Activated naive CD4-positive, alpha-beta T cell treated with anti-CD3 and anti-CD28 coated beads, Interleukin-2, amount 10 ng/mL, durations not matched to agents 7 days and 5 days (primary cell): Measurements from ENCODE around the gene CYB5R4.

Experiments
- CTCF ChIA-PET: fragments of 350-600 bp; sonication (Branson Sonifier 250); formaldehyde crosslinking; loops from one replicate; lab custom pipeline; 2021; ENCODE audit warnings: antibody characterized with exemption; lab: Charles Lee
- DNase-seq: peaks from one replicate; pipeline ENCODE4 v3.0.0-alpha.2; 2020
- H3K27ac Mint-ChIP-seq: one replicate; pipeline ENCODE4 v1.8.0; 2021; ENCODE audit warnings: mild to moderate bottlenecking, moderate library complexity, mixed read lengths
- H3K27me3 Mint-ChIP-seq: one replicate; pipeline ENCODE4 v1.8.0; 2021; ENCODE audit warnings: mild to moderate bottlenecking, mixed read lengths
- H3K36me3 Mint-ChIP-seq: one replicate; pipeline ENCODE4 v1.8.0; 2021; ENCODE audit warnings: mixed read lengths
- H3K4me1 Mint-ChIP-seq: one replicate; pipeline ENCODE4 v1.8.0; 2021; ENCODE audit warnings: mixed read lengths
- H3K4me3 Mint-ChIP-seq: one replicate; pipeline ENCODE4 v1.8.0; 2021; ENCODE audit warnings: mild to moderate bottlenecking, moderate library complexity, mixed read lengths
- H3K9me3 Mint-ChIP-seq: one replicate; pipeline ENCODE4 v1.8.0; 2021; ENCODE audit warnings: mixed read lengths

The CYB5R4 gene

DNA sequence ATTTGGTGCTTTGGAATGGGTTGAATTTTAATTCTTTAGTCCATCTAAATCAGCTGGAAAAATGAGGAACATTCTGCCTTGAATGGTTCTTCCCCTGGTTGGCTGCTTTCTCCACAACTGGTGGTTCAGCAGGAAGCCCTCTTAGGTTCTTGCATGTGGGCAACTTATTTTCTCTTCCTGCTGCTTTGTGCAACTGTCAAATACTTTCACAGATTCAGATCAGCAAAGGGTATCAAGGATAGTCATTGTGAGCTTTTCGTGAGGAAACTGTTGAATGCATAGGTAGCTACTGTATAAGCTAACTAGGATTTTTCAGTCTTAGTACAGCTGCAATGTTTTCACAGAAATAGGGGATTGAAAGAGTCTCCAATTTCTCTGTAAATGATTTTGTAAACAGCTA, 101.2 kb downstream of the CYB5R4 start:
- H3K4me1 Mint-ChIP-seq: peaks cover 2% of the 10 kb centered on the region
- no peak overlapping the region for H3K27ac Mint-ChIP-seq
- H3K36me3 Mint-ChIP-seq: peaks cover 44% of the 10 kb centered on the region
- H3K27me3 Mint-ChIP-seq: no peaks in the 10 kb centered on the region
- no peak for DNase-seq
- no peak overlapping the region for H3K4me3 Mint-ChIP-seq
- CTCF ChIA-PET: interaction anchor here (1.0 kb wide), 1 partner anchor 10 kb away, joined by 4 read pairs; no protein-coding TSS in a partner anchor
- peaks cover 8% of the 10 kb centered on the region for H3K9me3 Mint-ChIP-seq

DNA sequence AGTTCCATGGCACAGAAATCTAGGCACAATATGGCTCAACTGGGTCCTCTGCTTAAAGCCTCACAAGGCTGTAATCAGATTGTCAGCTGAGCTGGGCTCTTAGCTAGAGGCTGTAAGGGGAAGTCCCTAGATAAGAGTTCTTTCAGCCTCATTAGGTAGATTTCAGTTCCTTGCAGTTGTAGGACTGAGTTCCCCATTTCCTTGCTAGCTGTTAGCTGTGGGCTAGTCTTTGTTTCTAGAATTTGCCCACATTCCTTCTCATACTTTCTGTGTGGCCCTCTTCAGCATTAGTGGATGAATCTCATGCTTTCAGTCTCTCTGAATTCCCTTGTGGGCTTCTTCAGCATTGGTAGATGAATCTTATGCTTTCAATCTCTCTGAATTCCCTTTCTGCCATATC, 103.1 kb downstream of the CYB5R4 start:
- Mint-ChIP-seq H3K27me3 (no peaks in the 10 kb centered on the region), H3K4me1 (no peaks in the 10 kb centered on the region), H3K36me3 (peaks cover 35% of the 10 kb centered on the region), H3K9me3 (peaks cover 16% of the 10 kb centered on the region), H3K4me3 (no peak overlapping the region), H3K27ac (no peak overlapping the region)
- DNase-seq: no peak
- CTCF ChIA-PET: no interaction called here

DNA sequence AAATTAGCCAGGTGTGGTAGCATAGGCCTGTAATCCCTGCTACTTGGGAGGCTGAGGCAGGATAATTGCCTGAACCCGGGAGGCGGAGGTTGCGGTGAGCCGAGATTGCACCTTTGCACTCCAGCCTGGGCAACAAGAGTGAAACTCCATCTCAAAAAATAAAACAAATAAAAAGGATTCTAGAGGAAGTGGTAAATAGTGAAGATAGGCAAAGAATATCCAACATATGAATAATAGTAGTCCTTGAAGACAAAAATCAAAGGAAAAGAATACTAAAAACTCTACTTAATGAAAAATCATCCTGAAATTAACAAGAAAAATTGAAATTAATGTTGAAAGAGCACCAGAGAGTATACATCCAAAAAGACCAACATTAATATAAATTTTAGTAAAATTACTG, 107.0 kb downstream of the CYB5R4 start:
- DNase-seq: no peak
- Mint-ChIP-seq H3K4me3 (no peak overlapping the region), H3K27me3 (no peaks in the 10 kb centered on the region), H3K36me3 (peaks cover 19% of the 10 kb centered on the region), H3K27ac (no peak overlapping the region), H3K4me1 (no peaks in the 10 kb centered on the region), H3K9me3 (peaks cover 21% of the 10 kb centered on the region)
- CTCF ChIA-PET: no interaction called here

DNA sequence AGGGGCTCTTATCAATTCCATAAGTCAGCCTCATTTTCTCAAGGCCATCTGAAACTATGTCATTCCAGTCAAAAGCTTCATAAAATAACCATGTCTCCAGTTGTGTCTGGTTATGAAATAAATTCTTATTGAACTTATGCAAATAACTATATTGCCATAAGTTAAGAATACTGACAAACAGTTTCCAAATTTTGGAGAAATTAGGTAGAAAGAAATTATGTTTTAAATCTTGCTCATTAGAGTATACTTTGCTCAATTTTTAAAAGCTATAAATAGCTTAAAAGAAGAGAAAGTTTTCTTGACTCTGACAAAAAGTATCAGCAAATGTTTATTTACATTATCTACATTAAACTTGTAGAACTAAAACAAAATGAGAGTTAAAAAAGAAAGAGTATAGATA, 111.1 kb downstream of the CYB5R4 start:
- Mint-ChIP-seq H3K36me3 (no peaks in the 10 kb centered on the region), H3K4me1 (no peaks in the 10 kb centered on the region)

DNA sequence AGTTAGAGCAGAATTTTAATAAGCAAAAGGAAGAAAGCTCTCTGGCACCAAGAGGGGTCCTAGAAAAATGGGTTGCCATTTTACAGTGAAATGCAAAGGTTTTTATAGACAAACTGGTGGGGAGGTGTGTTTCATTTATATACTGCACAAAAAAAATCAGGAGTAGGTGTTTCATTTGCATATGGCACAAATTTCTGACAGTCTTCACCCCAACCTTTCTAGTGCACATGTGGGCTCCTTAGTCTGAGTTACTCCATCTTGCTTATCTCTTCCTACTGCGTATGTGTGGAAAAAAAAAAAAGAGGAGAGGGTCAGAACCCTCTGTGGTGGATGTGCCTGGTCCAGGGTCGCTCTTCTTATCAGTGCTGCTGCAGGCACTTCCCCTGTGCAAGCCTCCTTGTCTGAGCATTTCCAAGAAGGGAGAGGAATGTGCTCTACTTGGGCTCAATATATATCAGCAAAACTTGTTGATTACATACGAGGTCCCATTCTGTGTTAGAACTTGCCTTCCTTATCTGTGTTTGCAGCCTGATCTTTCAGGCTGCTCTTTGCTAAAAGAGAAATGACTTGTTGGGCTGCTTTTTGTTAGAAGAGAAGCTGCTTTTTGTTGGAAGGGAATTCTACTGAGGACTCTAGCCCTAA, 115.0 kb downstream of the CYB5R4 start:
- no peaks in the 10 kb centered on the region for H3K27me3 Mint-ChIP-seq
- no peak for DNase-seq
- CTCF ChIA-PET: interaction anchor here (0.6 kb wide), 1 partner anchor 41 kb away, joined by 3 read pairs; no protein-coding TSS in a partner anchor
- no peak overlapping the region for H3K4me3 Mint-ChIP-seq
- H3K4me1 Mint-ChIP-seq: no peaks in the 10 kb centered on the region
- H3K36me3 Mint-ChIP-seq: no peaks in the 10 kb centered on the region
- no peak overlapping the region for H3K27ac Mint-ChIP-seq
- peaks cover 4% of the 10 kb centered on the region for H3K9me3 Mint-ChIP-seq

More for the DNA sequence above, 111.1 kb downstream of the CYB5R4 start:
- Mint-ChIP-seq H3K27me3 (no peaks in the 10 kb centered on the region), H3K4me3 (no peak overlapping the region), H3K27ac (no peak overlapping the region), H3K9me3 (peaks cover 13% of the 10 kb centered on the region)
- CTCF ChIA-PET: interaction anchor here (0.9 kb wide), 1 partner anchor 10 kb away, joined by 4 read pairs; no protein-coding TSS in a partner anchor
- no peak for DNase-seq

DNA sequence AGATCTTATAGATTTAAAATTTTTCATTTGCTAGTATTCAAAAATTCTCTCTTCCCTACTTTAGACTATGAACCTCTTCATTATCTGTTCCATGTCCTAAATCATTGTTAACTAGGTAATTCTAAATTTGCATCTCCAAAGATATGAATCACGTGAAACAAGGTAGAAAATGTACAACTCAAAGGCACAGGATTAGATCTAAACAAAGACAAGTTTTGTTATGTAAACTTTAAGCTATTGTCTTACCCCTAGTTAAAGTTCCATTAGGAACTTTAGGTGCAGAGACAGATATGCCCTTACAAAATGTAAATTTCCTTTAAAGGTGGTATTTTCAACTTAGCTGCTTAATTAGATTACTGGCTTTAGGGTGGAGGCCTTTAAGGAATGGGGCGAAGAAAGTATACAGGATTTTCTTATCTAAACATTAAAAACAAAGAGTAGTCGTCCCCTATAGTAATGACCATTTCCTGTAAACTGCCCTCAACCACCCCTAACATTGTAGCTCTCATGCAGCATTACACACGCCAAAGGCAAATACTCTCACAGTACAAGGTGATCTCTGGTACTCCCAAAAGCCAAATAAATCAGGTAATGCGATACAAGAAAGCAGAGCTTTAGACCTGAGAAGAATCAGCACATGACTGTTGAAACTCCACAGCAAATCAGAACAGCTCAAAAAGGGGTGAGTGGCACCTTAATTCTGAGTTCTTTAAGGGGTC, 116.7 kb downstream of the CYB5R4 start:
- no peaks in the 10 kb centered on the region for H3K36me3 Mint-ChIP-seq
- H3K4me1 Mint-ChIP-seq: no peaks in the 10 kb centered on the region
- H3K9me3 Mint-ChIP-seq: no peaks in the 10 kb centered on the region
- no peaks in the 10 kb centered on the region for H3K27me3 Mint-ChIP-seq
- CTCF ChIA-PET: no interaction called here
- no peak overlapping the region for H3K27ac Mint-ChIP-seq
- no peak overlapping the region for H3K4me3 Mint-ChIP-seq
- no peak for DNase-seq

DNA sequence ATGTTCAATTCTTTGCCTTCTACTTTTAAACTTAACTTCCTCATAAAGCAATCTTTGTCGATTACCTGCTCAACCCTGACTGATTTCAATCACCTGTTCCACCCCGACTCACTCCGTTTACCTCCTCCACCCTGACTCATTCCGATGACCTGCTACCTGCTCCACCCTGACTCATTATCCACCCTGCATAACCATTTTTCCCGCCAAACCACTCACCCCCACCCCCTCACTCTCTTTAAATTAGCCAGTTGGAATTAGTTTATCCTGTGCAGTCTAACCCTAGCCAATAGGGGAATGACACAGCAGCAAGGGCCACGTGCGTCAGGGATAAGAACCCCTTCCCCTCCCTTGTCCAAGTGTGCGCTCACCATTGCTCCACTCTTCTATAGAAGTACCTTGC, 117.4 kb downstream of the CYB5R4 start:
- H3K4me3 Mint-ChIP-seq: no peak overlapping the region
- H3K27me3 Mint-ChIP-seq: no peaks in the 10 kb centered on the region
- H3K36me3 Mint-ChIP-seq: no peaks in the 10 kb centered on the region
- H3K27ac Mint-ChIP-seq: no peak overlapping the region
- H3K9me3 Mint-ChIP-seq: no peaks in the 10 kb centered on the region
- no peaks in the 10 kb centered on the region for H3K4me1 Mint-ChIP-seq
- no peak for DNase-seq
- CTCF ChIA-PET: no interaction called here

DNA sequence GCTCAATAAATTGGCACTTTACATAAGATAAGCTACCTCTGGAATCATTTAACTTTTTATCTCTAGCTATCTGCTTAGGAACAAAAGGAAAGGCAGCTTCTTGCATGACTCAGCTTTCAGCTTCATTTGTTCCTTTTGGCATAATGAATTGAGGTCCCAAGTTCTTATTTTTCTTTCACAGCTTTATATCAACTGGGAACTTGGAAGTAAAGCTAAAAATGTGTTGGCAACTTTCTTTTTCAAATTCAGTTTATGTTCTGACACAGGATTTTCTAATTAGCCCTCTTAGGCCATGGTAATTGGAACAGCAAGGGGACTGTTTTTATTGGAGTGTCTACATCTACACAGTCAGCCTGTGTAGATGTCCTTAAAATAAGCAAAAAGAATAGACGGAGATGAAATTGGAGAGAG, 118.8 kb downstream of the CYB5R4 start:
- no peak for DNase-seq
- no peaks in the 10 kb centered on the region for H3K36me3 Mint-ChIP-seq
- H3K27me3 Mint-ChIP-seq: no peaks in the 10 kb centered on the region
- no peak overlapping the region for H3K4me3 Mint-ChIP-seq
- CTCF ChIA-PET: no interaction called here
- H3K27ac Mint-ChIP-seq: no peak overlapping the region
- H3K9me3 Mint-ChIP-seq: no peaks in the 10 kb centered on the region
- H3K4me1 Mint-ChIP-seq: no peaks in the 10 kb centered on the region

DNA sequence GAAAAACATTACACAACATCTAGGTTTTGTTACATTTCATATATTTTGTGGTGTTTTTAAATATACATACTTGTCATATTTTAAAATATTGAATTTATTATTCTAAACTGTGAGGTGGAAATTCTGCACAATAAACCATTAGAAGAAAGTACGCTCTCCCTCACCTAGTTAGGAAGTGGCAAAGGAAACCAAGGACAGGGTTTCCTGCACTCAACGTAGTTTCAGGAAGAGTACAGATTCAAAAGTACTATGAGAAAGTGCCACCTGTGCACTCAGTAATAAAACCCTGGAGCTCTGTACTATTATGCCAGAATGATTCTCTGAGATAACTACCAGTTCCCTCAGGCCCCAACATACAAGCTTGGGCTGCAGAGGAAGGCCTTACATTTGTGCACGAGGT, 119.5 kb downstream of the CYB5R4 start:
- CTCF ChIA-PET: no interaction called here
- H3K27ac Mint-ChIP-seq: no peak overlapping the region
- H3K27me3 Mint-ChIP-seq: no peaks in the 10 kb centered on the region
- no peak for DNase-seq
- no peaks in the 10 kb centered on the region for H3K36me3 Mint-ChIP-seq
- H3K4me3 Mint-ChIP-seq: no peak overlapping the region
- H3K4me1 Mint-ChIP-seq: no peaks in the 10 kb centered on the region
- H3K9me3 Mint-ChIP-seq: no peaks in the 10 kb centered on the region

DNA sequence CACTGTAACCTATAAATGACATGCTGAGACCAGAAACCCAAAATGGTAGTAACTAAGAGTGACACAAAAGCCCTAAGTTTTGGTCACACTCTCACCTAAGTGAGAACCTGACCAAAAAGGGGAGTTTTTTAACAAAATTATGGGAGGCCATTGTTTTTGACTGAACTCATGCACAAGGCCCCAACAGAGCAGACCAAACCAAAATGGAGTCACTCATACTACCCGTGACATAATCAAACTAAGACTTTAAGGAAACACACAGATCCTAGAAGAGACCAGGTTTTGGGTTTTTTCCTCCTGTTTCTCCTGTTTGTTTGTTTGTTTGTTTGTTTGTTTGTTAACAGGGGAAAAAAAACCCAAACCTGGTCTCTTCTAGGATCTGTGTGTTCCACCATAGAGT, 124.9 kb downstream of the CYB5R4 start:
- Mint-ChIP-seq H3K36me3 (no peaks in the 10 kb centered on the region), H3K9me3 (no peaks in the 10 kb centered on the region), H3K27ac (no peak overlapping the region), H3K27me3 (no peaks in the 10 kb centered on the region), H3K4me1 (no peaks in the 10 kb centered on the region), H3K4me3 (no peak overlapping the region)
- CTCF ChIA-PET: no interaction called here
- DNase-seq: no peak

DNA sequence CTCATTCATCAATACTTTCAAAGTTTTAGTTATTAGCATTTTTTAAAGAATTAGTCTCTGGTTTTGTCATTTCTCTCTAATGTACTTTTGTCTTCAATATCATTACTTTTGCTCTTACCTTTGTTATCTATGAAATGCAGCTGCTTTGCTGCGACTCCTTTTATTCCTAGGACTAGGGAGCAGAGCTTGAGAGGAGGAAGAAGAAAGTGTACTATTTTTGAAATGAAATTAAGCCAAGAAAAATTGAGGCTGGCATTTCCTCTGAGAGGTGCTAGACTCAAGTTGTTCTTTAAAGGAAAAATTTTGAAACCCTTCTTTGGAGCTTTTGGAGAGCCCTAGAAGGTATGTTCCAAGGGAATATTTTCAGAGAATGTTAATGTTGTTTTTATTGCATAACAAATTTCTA, 125.8 kb downstream of the CYB5R4 start:
- Mint-ChIP-seq H3K27ac (no peak overlapping the region), H3K27me3 (no peaks in the 10 kb centered on the region), H3K36me3 (no peaks in the 10 kb centered on the region), H3K4me1 (no peaks in the 10 kb centered on the region), H3K9me3 (no peaks in the 10 kb centered on the region), H3K4me3 (no peak overlapping the region)
- CTCF ChIA-PET: no interaction called here
- no peak for DNase-seq

DNA sequence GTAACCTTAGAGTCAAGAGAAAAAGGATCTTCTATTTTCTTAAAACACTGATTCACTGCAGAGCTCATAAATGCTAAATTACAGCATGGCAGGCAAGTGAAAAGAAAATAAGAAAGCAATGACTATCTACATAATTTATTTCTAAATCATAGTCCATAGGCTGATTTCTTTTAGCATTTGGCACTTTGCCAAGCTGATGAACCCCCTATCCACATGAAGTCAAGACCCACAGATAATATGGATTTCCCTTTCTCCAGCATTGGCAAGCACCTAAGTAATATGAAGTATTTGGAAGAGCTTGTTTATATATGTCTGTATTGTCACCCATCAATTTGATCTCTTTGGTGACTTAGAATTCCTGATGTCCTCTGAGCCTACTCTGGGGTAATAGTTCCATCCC, 126.2 kb downstream of the CYB5R4 start:
- no peak for DNase-seq

DNA sequence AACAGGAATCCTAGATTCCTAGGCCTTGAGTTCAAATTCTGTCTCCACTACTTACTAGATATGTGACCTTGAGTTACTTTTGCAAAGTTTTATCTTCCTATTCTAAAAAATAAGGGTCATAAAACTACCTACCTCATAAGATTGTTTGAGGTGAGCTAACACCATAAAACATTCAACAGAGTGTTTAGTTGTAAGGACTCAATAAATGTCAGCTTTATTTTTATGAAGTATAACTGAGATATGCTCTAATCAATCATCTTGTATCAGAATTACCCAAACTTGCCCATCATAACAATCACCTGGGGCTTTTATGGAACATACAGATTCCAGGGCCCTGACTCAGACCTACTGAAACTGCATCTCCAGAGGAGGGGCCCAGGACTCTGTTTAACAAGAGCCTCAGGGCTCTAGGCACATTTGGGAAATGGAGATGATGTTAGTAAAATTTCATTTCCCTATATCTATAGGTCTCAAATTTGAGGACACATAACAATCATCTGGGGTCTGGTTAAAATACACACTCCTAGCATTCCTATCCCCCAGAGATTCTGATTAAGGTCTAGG, 138.6 kb downstream of the CYB5R4 start:
- Mint-ChIP-seq H3K4me3 (no peak overlapping the region), H3K27ac (no peak overlapping the region), H3K4me1 (no peaks in the 10 kb centered on the region), H3K27me3 (no peaks in the 10 kb centered on the region), H3K9me3 (no peaks in the 10 kb centered on the region), H3K36me3 (no peaks in the 10 kb centered on the region)
- CTCF ChIA-PET: interaction anchor here (0.5 kb wide), 1 partner anchor 1459 kb away, joined by 3 read pairs; no protein-coding TSS in a partner anchor
- no peak for DNase-seq

More for the DNA sequence above, 126.2 kb downstream of the CYB5R4 start:
- CTCF ChIA-PET: no interaction called here
- H3K9me3 Mint-ChIP-seq: no peaks in the 10 kb centered on the region
- H3K36me3 Mint-ChIP-seq: no peaks in the 10 kb centered on the region
- no peaks in the 10 kb centered on the region for H3K27me3 Mint-ChIP-seq
- H3K4me3 Mint-ChIP-seq: no peak overlapping the region
- H3K4me1 Mint-ChIP-seq: no peaks in the 10 kb centered on the region
- no peak overlapping the region for H3K27ac Mint-ChIP-seq

DNA sequence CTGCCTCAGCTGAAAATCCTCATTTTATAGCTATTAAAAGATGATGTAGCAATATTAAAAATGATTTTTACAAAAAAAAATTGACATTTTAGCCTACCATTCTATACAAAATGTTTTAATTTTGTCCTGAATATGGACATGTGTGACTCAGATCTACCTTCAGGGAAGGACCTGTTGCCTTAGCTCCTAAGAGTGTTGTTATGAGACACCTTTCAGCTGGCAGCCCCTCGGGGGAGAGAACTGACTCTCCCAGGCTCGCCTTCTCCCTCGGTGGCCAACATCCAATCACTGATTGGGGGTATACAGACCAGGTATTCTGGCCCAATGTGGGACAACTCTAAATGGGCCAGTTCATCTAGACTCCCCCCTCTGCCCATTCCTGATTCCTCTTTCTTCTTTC, 141.6 kb downstream of the CYB5R4 start:
- Mint-ChIP-seq H3K9me3 (no peaks in the 10 kb centered on the region), H3K27me3 (no peaks in the 10 kb centered on the region), H3K4me1 (no peaks in the 10 kb centered on the region), H3K27ac (no peak overlapping the region), H3K4me3 (no peak overlapping the region), H3K36me3 (no peaks in the 10 kb centered on the region)
- DNase-seq: no peak
- CTCF ChIA-PET: no interaction called here

DNA sequence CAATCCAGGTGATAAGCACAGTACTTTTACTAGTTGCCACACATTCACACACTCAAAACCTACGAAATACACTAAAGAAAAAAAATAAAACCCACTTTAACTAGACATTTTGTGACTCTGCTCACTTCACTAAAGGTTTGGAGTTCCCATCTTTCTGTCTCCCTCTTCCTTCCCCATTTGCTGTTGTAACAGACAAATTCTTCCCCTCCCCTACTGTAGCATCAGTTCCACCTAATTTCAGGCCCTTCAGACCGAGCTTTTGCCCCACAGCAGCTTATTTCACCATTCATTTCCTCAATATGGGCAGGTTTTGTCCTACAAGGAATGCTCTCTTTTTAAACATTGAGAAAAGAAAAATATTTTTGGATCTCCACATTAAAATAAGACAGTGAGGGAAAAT, 142.7 kb downstream of the CYB5R4 start:
- no peak overlapping the region for H3K27ac Mint-ChIP-seq
- H3K9me3 Mint-ChIP-seq: no peaks in the 10 kb centered on the region
- no peak overlapping the region for H3K4me3 Mint-ChIP-seq
- DNase-seq: no peak
- CTCF ChIA-PET: no interaction called here
- H3K36me3 Mint-ChIP-seq: no peaks in the 10 kb centered on the region
- no peaks in the 10 kb centered on the region for H3K27me3 Mint-ChIP-seq
- no peaks in the 10 kb centered on the region for H3K4me1 Mint-ChIP-seq
